Spinal cord (tissue), 10 donors: ENCODE measurements around the gene NCKIPSD. TPM values are rescaled to one million over a fixed set of nuclear protein-coding genes. Genes with fewer than 3 reads are reported as not detected.

Experiments
- DNase-seq, 6 donors: peaks; one replicate each; pipeline versions ENCODE4 v3.0.0 to v3.0.0-alpha.2; 2013 to 2015; ENCODE audit warnings: low spot score in 6 of 6, low read depth in 4 of 6
- H3K27ac ChIP-seq: one replicate; pipeline ENCODE4 v1.5.1; 2013; ENCODE audit warnings: low read depth, low read length, control low read depth
- H3K27me3 ChIP-seq: one replicate; pipeline ENCODE4 v1.6.1; 2013; ENCODE audit warnings: low read length; ENCODE audit not compliant: control insufficient read depth, insufficient read depth
- H3K36me3 ChIP-seq: one replicate; pipeline ENCODE4 v1.6.1; 2013; ENCODE audit warnings: low read length; ENCODE audit not compliant: control insufficient read depth, insufficient read depth
- H3K4me1 ChIP-seq: one replicate; pipeline ENCODE4 v1.6.1; 2013; ENCODE audit warnings: low read length; ENCODE audit not compliant: control insufficient read depth, insufficient read depth
- H3K4me3 ChIP-seq: one replicate; pipeline ENCODE4 v1.5.1; 2013; ENCODE audit warnings: low read depth, low read length, control low read depth
- H3K9me3 ChIP-seq: one replicate; pipeline ENCODE4 v1.6.1; 2013; ENCODE audit warnings: low read length; ENCODE audit not compliant: control insufficient read depth, insufficient read depth
- WGBS: methylation state at CpG from one replicate; pipeline ENCODE4 v1.1.5; 2013; ENCODE audit warnings: missing lambda C conversion rate; ENCODE audit not compliant: insufficient coverage; 5-methylcytosine and 5-hydroxymethylcytosine counted together
- polyA plus RNA-seq, 2 donors: library from polyadenylated mRNA; unstranded; fragments of 120-200 nt; gene quantifications; one replicate each; pipeline ENCODE4 v1.2.1, GENCODE V29; 2013; ENCODE audit not compliant: insufficient read length in 2 of 2
- total RNA-seq, 2 donors: library from RNA; depleted of rRNA in 1 of 2; stranded (reverse); fragments of 120-200 nt in 1 of 2; fragments of >200 nt in 1 of 2; gene quantifications; one replicate each; pipeline versions ENCODE4 v1.2.3 to v1.2.4, GENCODE V29; 2013 to 2014
- donor health status: healthy.

NCKIPSD gene
- total and polyA plus RNA-seq, 4 donors = 13.1 to 25.7 (median 18.2) TPM

DNA sequence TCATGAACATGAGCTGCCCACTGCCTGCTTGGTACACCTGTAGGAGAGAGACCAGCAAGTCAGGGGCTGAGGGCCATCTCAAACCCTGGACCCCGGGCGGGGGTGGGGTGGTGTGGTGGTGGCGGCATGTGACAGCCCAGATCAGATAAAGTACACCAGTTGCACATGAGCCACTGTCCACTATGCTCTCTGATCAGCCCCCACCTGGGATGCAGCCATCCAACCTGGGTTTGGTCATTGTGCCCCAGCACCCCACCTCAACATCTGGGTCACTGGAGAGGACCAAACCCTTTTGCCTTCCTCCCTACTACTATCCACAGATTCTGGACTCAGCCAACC, 3.0 kb upstream of the NCKIPSD start:
- Histone ChIP-seq H3K9me3 (no peaks in the 10 kb centered on the region), H3K36me3 (peaks cover 71% of the 10 kb centered on the region), H3K4me1 (peaks cover 24% of the 10 kb centered on the region), H3K27me3 (no peaks in the 10 kb centered on the region), H3K4me3 (no peak overlapping the region), H3K27ac (no peak overlapping the region)
- DNase-seq = no peak
- 91% methylated on average over 3 of the region's 3 CpGs for WGBS

DNA sequence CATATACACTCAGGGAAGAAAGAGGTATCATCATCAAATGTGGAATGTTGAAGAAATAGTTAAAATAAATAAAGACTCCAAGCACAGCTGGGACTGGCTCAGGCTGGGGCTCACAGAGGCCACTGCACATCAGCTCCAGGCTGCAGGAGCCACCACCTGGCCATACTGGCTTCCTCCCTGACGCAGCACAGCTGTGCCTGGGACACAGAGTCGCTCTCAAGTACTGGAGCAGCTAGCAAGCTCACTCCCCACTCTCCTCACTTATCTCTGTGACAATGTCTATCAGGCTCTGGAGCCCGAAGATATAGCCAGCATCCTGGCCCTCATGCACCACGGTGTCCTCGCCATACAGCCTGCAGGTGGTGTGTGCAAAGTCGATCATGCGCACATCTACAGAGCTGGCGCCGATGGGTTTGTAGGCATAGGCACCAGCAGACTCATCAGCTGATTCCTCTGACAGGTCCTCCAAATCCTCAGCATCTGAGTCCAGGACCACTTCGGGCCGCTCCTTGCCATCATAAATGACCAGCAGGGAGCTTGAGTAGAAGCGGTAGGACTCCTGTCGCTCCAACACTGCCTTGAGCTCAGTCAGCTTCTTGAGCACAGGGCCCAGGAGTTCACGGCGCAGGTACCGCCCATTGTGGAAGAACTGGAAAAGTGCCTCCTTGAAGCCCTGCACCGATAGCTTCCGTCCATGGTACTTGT, 2.5 kb upstream of the NCKIPSD start:
- H3K4me1 ChIP-seq = peaks cover 27% of the 10 kb centered on the region
- WGBS = 89% methylated on average over 18 of the region's 18 CpGs
- DNase-seq = no peak
- H3K9me3 ChIP-seq = no peaks in the 10 kb centered on the region
- H3K36me3 ChIP-seq = peaks cover 70% of the 10 kb centered on the region
- H3K27me3 ChIP-seq = no peaks in the 10 kb centered on the region
- no peak overlapping the region for H3K4me3 ChIP-seq
- H3K27ac ChIP-seq = no peak overlapping the region

GRCh38 chr3:48687220-48687678, 1.5 kb upstream of the NCKIPSD start:
- Histone ChIP-seq H3K27me3 (no peaks in the 10 kb centered on the region), H3K4me1 (peaks cover 32% of the 10 kb centered on the region), H3K4me3 (no peak overlapping the region), H3K9me3 (no peaks in the 10 kb centered on the region), H3K27ac (no peak overlapping the region), H3K36me3 (peaks cover 69% of the 10 kb centered on the region)
- 64% methylated on average over 2 of the region's 3 CpGs for WGBS
- DNase-seq = no peak

DNA sequence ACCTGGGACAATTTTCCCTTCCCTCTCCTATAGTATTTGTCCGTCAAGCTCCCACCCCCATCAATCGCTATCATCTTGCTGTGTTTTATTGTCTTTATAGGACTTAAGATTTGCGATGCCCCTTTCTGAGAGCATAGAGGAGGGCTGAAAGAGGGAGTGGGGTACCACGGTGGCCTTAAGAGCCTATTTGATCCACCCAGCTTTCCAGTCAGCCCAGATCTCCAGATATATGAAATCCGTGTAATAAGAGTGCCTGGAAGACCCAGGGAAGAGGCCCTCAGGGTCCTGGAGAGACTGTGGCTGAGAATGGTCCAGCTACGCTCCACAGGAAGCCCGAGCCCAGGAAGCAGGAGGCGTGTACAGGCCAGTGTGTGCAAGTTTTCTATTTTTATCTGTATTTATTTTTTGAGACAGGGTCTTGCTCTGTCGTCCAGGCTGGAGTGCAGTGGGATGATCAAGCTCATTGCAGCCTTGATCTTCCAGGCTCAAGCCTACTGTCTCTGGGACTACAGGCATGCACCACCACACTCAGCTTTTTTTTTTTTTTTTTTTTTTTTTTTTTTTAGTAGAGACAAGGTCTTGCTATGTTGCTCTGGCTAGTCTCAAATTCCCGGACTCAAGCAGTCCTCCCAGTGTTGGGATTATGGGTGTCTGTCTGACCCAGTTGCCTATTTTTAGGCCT, 964 bp upstream of the NCKIPSD start:
- H3K27me3 ChIP-seq = no peaks in the 10 kb centered on the region
- peaks cover 69% of the 10 kb centered on the region for H3K36me3 ChIP-seq
- H3K4me3 ChIP-seq = peak overlapping the region; percentile 79
- peaks cover 32% of the 10 kb centered on the region for H3K4me1 ChIP-seq
- no peak for DNase-seq
- 54% methylated on average over 3 of the region's 10 CpGs for WGBS
- no peaks in the 10 kb centered on the region for H3K9me3 ChIP-seq
- H3K27ac ChIP-seq = no peak overlapping the region

DNA sequence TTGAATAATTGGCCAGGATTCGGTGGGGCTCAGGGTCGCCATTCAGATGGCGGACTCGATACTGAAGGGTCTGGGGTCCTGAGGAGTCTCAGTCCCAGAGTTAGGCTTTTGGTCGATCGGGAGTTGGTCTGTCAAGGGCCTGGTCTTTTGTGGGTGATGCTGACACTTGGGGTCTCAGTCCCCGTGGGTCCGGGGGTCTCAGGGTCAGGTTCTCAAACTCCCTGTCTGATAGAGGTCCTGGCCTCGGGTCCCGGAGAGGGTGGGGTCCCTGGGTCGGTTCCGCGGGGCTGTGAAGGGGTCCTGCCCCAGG, 467 bp downstream of the NCKIPSD start:
- peak overlapping the region; percentile 79 for H3K4me3 ChIP-seq
- peaks cover 70% of the 10 kb centered on the region for H3K36me3 ChIP-seq
- DNase-seq = no peak
- WGBS = 3% methylated on average over 13 of the region's 13 CpGs
- no peak overlapping the region for H3K27ac ChIP-seq
- peaks cover 32% of the 10 kb centered on the region for H3K4me1 ChIP-seq
- H3K27me3 ChIP-seq = no peaks in the 10 kb centered on the region
- no peaks in the 10 kb centered on the region for H3K9me3 ChIP-seq

- H3K4me3 ChIP-seq = peak overlapping the region; percentile 79
- peaks cover 32% of the 10 kb centered on the region for H3K4me1 ChIP-seq
- 79% methylated on average over 6 of the region's 7 CpGs for WGBS
These were observed 1.1 kb downstream of the NCKIPSD start for GRCh38 chr3:48684480-48685143.

DNA sequence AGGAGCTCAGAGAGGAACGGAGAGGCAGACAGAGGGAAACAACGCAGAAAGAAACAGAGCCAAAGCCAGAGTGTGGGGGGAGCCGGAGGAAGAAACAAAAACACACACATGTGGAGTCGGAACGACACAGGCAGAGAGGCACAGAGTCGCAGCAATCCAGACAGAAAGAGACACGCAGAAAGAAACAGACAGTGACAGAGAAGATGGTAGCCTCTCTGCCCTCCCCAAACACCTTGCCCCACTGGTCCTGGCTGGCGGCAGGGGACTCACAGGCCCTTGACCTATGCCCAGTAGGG, 1.7 kb downstream of the NCKIPSD start:
- H3K4me1 ChIP-seq = peaks cover 32% of the 10 kb centered on the region
- no peaks in the 10 kb centered on the region for H3K27me3 ChIP-seq
- H3K4me3 ChIP-seq = no peak overlapping the region
- H3K36me3 ChIP-seq = peaks cover 70% of the 10 kb centered on the region
- 73% methylated on average over 6 of the region's 8 CpGs for WGBS
- no peaks in the 10 kb centered on the region for H3K9me3 ChIP-seq
- H3K27ac ChIP-seq = no peak overlapping the region
- no peak for DNase-seq

More at GRCh38 chr3:48684480-48685143, 1.1 kb downstream of the NCKIPSD start:
- Histone ChIP-seq H3K27me3 (no peaks in the 10 kb centered on the region), H3K9me3 (no peaks in the 10 kb centered on the region), H3K36me3 (peaks cover 70% of the 10 kb centered on the region), H3K27ac (peak overlapping the region; percentile 33)
- no peak for DNase-seq

GRCh38 chr3:48682786-48683185, 2.9 kb downstream of the NCKIPSD start:
- Histone ChIP-seq H3K36me3 (peaks cover 70% of the 10 kb centered on the region), H3K27me3 (no peaks in the 10 kb centered on the region), H3K4me1 (peaks cover 32% of the 10 kb centered on the region), H3K4me3 (no peak overlapping the region), H3K9me3 (no peaks in the 10 kb centered on the region), H3K27ac (no peak overlapping the region)
- 99% methylated on average over 9 of the region's 9 CpGs for WGBS
- DNase-seq = no peak

- Histone ChIP-seq H3K4me1 (peaks cover 32% of the 10 kb centered on the region), H3K27ac (no peak overlapping the region), H3K4me3 (no peak overlapping the region), H3K27me3 (no peaks in the 10 kb centered on the region), H3K36me3 (peaks cover 69% of the 10 kb centered on the region), H3K9me3 (no peaks in the 10 kb centered on the region)
- DNase-seq = no peak
- 97% methylated on average over 13 of the region's 17 CpGs for WGBS
These were observed 3.6 kb downstream of the NCKIPSD start for GRCh38 chr3:48681974-48682610.
